NCI-H1694 (cell line): ENCODE results near the gene ZNF48.

ENCODE experiments used
- DNase-seq: peaks from one replicate; lab custom pipeline; 2025; lab: John Stamatoyannopoulos, UW

ZNF48 gene

GRCh38 chr16:30444231-30445148 is 49.3 kb downstream of the ZNF48 start:
- DNase-seq = no peak

DNA sequence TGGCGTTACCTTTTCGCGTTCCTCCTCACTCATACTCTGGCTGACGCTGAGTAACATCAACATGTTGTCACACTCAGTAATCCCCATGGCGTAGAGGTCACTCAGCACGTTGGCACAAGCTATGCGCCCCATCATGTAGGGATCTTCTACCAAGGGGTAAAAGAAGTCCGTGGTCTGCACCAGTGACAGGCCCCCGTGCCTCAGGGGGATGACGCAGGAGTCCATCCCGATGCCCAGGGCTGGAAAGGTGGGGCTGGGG is 49.9 kb downstream of the ZNF48 start:
- no peak for DNase-seq

GRCh38 chr16:30445408-30446202 is 50.4 kb downstream of the ZNF48 start, which contains the start of gene SEPHS2:
Gene SEPHS2, minus strand, starts transcription at chr16:30445874. Its CDS starts 147 bp downstream, at chr16:30445727.
- peak; percentile 93 for DNase-seq

- DNase-seq = no peak
Observed at GRCh38 chr16:30446203-30446595, 51.0 kb downstream of the ZNF48 start.

GRCh38 chr16:30447512-30448226 is 52.4 kb downstream of the ZNF48 start:
- DNase-seq = no peak

GRCh38 chr16:30449116-30449435 is 53.9 kb downstream of the ZNF48 start:
- no peak for DNase-seq
